IMR-90 (cell line): ENCODE results near the gene MAT2A. TPM values are rescaled to one million over a fixed set of nuclear protein-coding genes. Genes with fewer than 3 reads are reported as not detected.

Source experiments
- ATAC-seq: fragments of 200-7000 bp; cut with Tn5 transposase; 2 replicates; pipeline ENCODE4 v1.9.1; 2020; ENCODE audit warnings: low read depth, mild to moderate bottlenecking, moderate library complexity
- BruUV-seq: library from RNA; stranded (reverse); fragments of 400-500 nt; replicated peaks from 2 replicates; lab custom pipeline; 2021; lab: Mats Ljungman, UMichigan
- CTCF ChIA-PET: fragments of 300-600 bp; formaldehyde crosslinking; extraction: SDS; loops from one replicate; lab custom pipeline; 2021; ENCODE audit warnings: antibody characterized with exemption; lab: Yijun Ruan, JAX
- POLR2A ChIA-PET: fragments of 300-600 bp; sonication (Branson Sonifier 250); formaldehyde crosslinking; loops from one replicate; lab custom pipeline; 2022; ENCODE audit warnings: antibody characterized with exemption; ENCODE audit not compliant: unreplicated experiment; lab: Charles Lee
- DNase-seq: peaks from one replicate; pipeline ENCODE4 v3.0.0; 2013
- H2AFZ ChIP-seq: replicated peaks from 2 replicates; pipeline ENCODE3; 2013; ENCODE audit warnings: low read length, mild to moderate bottlenecking; ENCODE audit not compliant: poor library complexity
- H2AK5ac ChIP-seq: 2 replicates; pipeline ENCODE4 v1.6.1; 2013; ENCODE audit warnings: low read depth, low read length, inconsistent platforms
- H2AK9ac ChIP-seq: replicated peaks from 2 replicates; pipeline ENCODE3; 2013; ENCODE audit warnings: mild to moderate bottlenecking, low read depth, low read length, moderate library complexity; ENCODE audit not compliant: poor library complexity
- H2BK120ac ChIP-seq: 2 replicates; pipeline ENCODE4 v1.6.1; 2013; ENCODE audit warnings: low read depth, low read length, inconsistent platforms
- H2BK15ac ChIP-seq: 3 replicates; pipeline ENCODE4 v1.6.1; 2013; ENCODE audit warnings: low read depth, low read length, inconsistent platforms
- H2BK20ac ChIP-seq: 2 replicates; pipeline ENCODE4 v1.6.1; 2013; ENCODE audit warnings: low read depth, mild to moderate bottlenecking, inconsistent platforms, low read length, moderate library complexity
- H2BK5ac ChIP-seq: 2 replicates; pipeline ENCODE4 v1.6.1; 2013; ENCODE audit warnings: mild to moderate bottlenecking, low read depth, low read length, inconsistent platforms; ENCODE audit not compliant: poor library complexity, severe bottlenecking
- H3K14ac ChIP-seq: replicated peaks from 2 replicates; pipeline ENCODE4 v1.6.1; 2013; ENCODE audit warnings: low read depth, low read length, inconsistent platforms
- H3K18ac ChIP-seq: 2 replicates; pipeline ENCODE4 v1.6.1; 2013; ENCODE audit warnings: low read depth, low read length, control low read depth
- H3K23ac ChIP-seq: 2 replicates; pipeline ENCODE4 v1.6.1; 2013; ENCODE audit warnings: low read depth, low read length, inconsistent platforms
- H3K27ac ChIP-seq: 2 replicates; pipeline ENCODE4 v1.5.1; 2013; ENCODE audit warnings: mild to moderate bottlenecking, control low read depth, low read length; ENCODE audit not compliant: insufficient read depth
- H3K27me3 ChIP-seq: 2 replicates; pipeline ENCODE4 v1.6.1; 2013; ENCODE audit warnings: low read length; ENCODE audit not compliant: control insufficient read depth, insufficient read depth
- H3K36me3 ChIP-seq: 2 replicates; pipeline ENCODE4 v1.6.1; 2013; ENCODE audit warnings: low read length, mixed read lengths; ENCODE audit not compliant: control insufficient read depth, insufficient read depth
- H3K4ac ChIP-seq: 2 replicates; pipeline ENCODE4 v1.6.1; 2013; ENCODE audit warnings: low read depth, low read length, inconsistent platforms
- H3K4me1 ChIP-seq: 2 replicates; pipeline ENCODE4 v1.6.1; 2013; ENCODE audit warnings: low read length, mixed read lengths; ENCODE audit not compliant: control insufficient read depth, insufficient read depth
- H3K4me2 ChIP-seq: 2 replicates; pipeline ENCODE4 v1.6.1; 2013; ENCODE audit warnings: low read depth, mild to moderate bottlenecking, control low read depth, low read length, moderate library complexity
- H3K4me3 ChIP-seq: 2 replicates; pipeline ENCODE4 v1.5.1; 2013; ENCODE audit warnings: low read depth, mild to moderate bottlenecking, control low read depth, low read length, moderate library complexity; ENCODE audit not compliant: insufficient read depth
- H3K56ac ChIP-seq: 2 replicates; pipeline ENCODE4 v1.6.1; 2013; ENCODE audit warnings: low read length, inconsistent platforms; ENCODE audit not compliant: insufficient read depth; ENCODE audit errors: extremely low read depth
- H3K79me1 ChIP-seq, 2 experiments: 2 replicates each; pipeline ENCODE4 v1.6.1; 2013; ENCODE audit warnings: low read length in 2 of 2, inconsistent platforms in 1 of 2, low read depth in 1 of 2
- H3K9ac ChIP-seq: 2 replicates; pipeline ENCODE4 v1.6.1; 2013; ENCODE audit warnings: low read depth, low read length, control low read depth
- H3K9me1 ChIP-seq: 2 replicates; pipeline ENCODE4 v1.6.1; 2013; ENCODE audit warnings: low read length, inconsistent platforms; ENCODE audit not compliant: insufficient read depth
- H3K9me3 ChIP-seq: 2 replicates; pipeline ENCODE4 v1.6.1; 2013; ENCODE audit warnings: low read length; ENCODE audit not compliant: control insufficient read depth, insufficient read depth
- H4K20me1 ChIP-seq: 2 replicates; pipeline ENCODE4 v1.6.1; 2013; ENCODE audit warnings: low read length, inconsistent platforms; ENCODE audit not compliant: insufficient read depth
- H4K5ac ChIP-seq: 2 replicates; pipeline ENCODE4 v1.6.1; 2013; ENCODE audit warnings: mild to moderate bottlenecking, low read depth, low read length, control low read depth
- H4K8ac ChIP-seq, 2 experiments: 2 replicates each; pipeline ENCODE4 v1.6.1; 2013; ENCODE audit warnings: low read depth in 2 of 2, low read length in 2 of 2, control low read depth in 1 of 2, inconsistent platforms in 1 of 2
- H4K91ac ChIP-seq: 2 replicates; pipeline ENCODE4 v1.6.1; 2013; ENCODE audit warnings: low read depth, low read length, inconsistent platforms; ENCODE audit not compliant: insufficient read depth
- BHLHE40 ChIP-seq: fragments of 150-350 bp; IDR thresholded peaks from 2 replicates; pipeline ENCODE4 v1.6.1; 2016; ENCODE audit warnings: mild to moderate bottlenecking, low read depth, low read length
- NFE2L2 ChIP-seq: fragments of 150-350 bp; IDR thresholded peaks from 2 replicates; pipeline ENCODE4 v1.6.1; 2016; ENCODE audit warnings: low read depth, mild to moderate bottlenecking, low read length
- POLR2A ChIP-seq: IDR thresholded peaks from 2 replicates; pipeline ENCODE4 v1.6.1; 2012; ENCODE audit warnings: mild to moderate bottlenecking, low read depth, low read length
- RAD21 ChIP-seq: IDR thresholded peaks from 2 replicates; pipeline ENCODE4 v1.6.1; 2012; ENCODE audit warnings: low read length, improper control_type of control experiment
- SMC3 ChIP-seq: fragments of 150-350 bp; IDR thresholded peaks from 2 replicates; pipeline ENCODE4 v1.6.1; 2016; ENCODE audit warnings: low read depth, mild to moderate bottlenecking, antibody characterized with exemption, low read length, moderate library complexity
- WGBS, 2 experiments: methylation state at CpG; one replicate each; pipeline versions ENCODE4 v1.1.5 to v1.1.7; 2013; ENCODE audit warnings: missing lambda C conversion rate in 2 of 2; ENCODE audit not compliant: insufficient read length in 1 of 2; ENCODE audit errors: extremely low coverage in 2 of 2; 5-methylcytosine and 5-hydroxymethylcytosine counted together
- dilution Hi-C: fragments of 300-500 bp; cut with HindIII; formaldehyde crosslinking; loops from one replicate; pipeline ENCODE4 v1.14.3; 2018; ENCODE audit warnings: low sequenced_read_pairs; ENCODE audit not compliant: unreplicated experiment
- in situ Hi-C: fragments of 300-500 bp; cut with MboI; formaldehyde crosslinking; loops from 3 replicates; pipeline ENCODE4 v1.14.3; 2019; ENCODE audit warnings: low sequenced_read_pairs, inconsistent platforms, mixed read lengths
- intact Hi-C: fragments of 100-400 bp; cut with micrococcal nuclease; formaldehyde crosslinking; loops from 2 replicates; pipeline ENCODE4 v1.10.0; 2022
- polyA plus RNA-seq, 3 experiments: library from polyadenylated mRNA; depleted of rRNA; stranded (reverse); fragments of >200 nt; gene quantifications; 2 replicates each; pipeline ENCODE4 v1.2.3, GENCODE V29; 2012; ENCODE audit warnings: low replicate concordance in 1 of 3
- total RNA-seq: library from RNA; depleted of rRNA; stranded (reverse); fragments of >200 nt; gene quantifications from 2 replicates; pipeline ENCODE4 v1.2.3, GENCODE V29; 2012
- TF ChIP-seq, protein P1 (sequence below): fragments of 150-350 bp; IDR thresholded peaks from 2 replicates; pipeline ENCODE4 v1.6.1; 2017; ENCODE audit warnings: mild to moderate bottlenecking, antibody characterized with exemption, low read length, low read depth

Gene MAT2A
- total and polyA plus RNA-seq, 2 of the 4 experiments (the other 2 are of a cell fraction), result 94.1 to 223 TPM

DNA sequence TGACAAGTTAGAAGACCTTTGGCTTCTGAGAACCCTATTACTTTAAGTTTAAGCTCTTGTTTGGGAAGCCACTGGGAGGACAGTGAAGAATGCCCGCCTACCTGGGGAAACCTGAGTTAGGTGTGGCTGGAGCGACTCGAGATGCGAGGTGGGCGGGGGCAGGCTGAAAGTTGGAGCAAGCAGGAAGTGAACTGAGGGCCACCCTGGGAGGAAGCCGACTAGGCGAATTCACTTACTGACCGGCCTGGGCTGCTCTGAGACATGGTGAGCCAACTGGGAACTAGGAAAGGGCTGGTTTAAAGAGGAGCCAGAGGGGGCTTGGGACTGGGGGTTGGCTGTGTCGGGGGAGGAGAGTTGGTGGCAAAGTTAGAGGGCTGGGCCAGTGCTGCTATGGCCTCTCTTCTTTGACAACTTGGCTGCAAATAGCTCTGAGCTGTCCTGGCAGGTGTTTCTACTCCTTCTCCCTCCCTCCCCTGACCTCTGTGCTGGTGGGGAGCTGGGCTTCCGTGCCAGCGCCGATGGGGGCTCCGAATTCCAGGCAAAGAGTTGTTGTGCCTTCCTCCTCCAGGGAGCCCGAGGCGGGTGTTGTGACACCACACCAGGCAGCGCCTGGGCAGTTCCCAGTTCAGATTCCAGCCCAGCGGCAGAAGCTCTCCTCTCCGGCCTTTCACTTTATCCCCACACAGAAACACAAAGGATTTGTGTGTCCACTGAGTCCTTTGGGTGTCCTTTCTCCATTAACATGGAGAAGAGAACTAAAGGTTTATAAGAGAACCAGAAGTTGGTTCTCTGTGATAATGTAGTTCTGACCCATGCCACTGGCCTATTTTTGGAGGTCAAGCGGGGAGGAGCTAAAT lies 38.6 kb downstream of the MAT2A start, which contains the start of gene VAMP8:
TSS of gene VAMP8 (plus strand) at position 201 of the 857 bp plus-strand sequence. CDS start at position 262, 61 bp downstream.
- peak; percentile 43; the same call in 1 of the 2 replicates for ATAC-seq
- H4K20me1 ChIP-seq, result no peaks in the 10 kb centered on the region
- intact Hi-C loops, result no loop called here
- in situ Hi-C loops, result no loop called here
- no peak within 1 kb of the TSS for H2AK5ac ChIP-seq
- no peak within 1 kb of the TSS for H3K9ac ChIP-seq
- peak within 1 kb of the TSS; percentile 68; the same call in 1 of the 2 replicates for H3K27ac ChIP-seq
- DNase-seq, result no peak
- H2AFZ ChIP-seq, result peak within 1 kb of the TSS; percentile 79
- TF ChIP-seq RAD21 (no peak), BHLHE40 (no peak), POLR2A (no peak), NFE2L2 (no peak), SMC3 (no peak)
- TF ChIP-seq, protein P1, sequence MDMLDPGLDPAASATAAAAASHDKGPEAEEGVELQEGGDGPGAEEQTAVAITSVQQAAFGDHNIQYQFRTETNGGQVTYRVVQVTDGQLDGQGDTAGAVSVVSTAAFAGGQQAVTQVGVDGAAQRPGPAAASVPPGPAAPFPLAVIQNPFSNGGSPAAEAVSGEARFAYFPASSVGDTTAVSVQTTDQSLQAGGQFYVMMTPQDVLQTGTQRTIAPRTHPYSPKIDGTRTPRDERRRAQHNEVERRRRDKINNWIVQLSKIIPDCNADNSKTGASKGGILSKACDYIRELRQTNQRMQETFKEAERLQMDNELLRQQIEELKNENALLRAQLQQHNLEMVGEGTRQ, result no peak
- no peak within 1 kb of the TSS for H3K4me3 ChIP-seq
- H4K91ac ChIP-seq, result peak within 1 kb of the TSS; percentile 49; the same call in 1 of the 2 replicates
- H3K9me1 ChIP-seq, result 0 out of 2 replicates have a peak, but pooled peaks cover 3% of the 10 kb centered on the region
- no peaks in the 10 kb centered on the region for H3K36me3 ChIP-seq
- CTCF ChIA-PET, result interaction anchor here (0.5 to 1.1 kb wide), 2 partner anchors 75 to 392 kb away, joined by 3 to 4 read pairs; no protein-coding TSS in a partner anchor
- no peak within 1 kb of the TSS for H3K14ac ChIP-seq
- peak within 1 kb of the TSS; percentile 38; the same call in 1 of the 2 replicates for H4K5ac ChIP-seq
- H3K56ac ChIP-seq, result no peak within 1 kb of the TSS
- H3K79me1 ChIP-seq, result no peaks in the 10 kb centered on the region
- H3K4me1 ChIP-seq, result peaks cover 16% of the 10 kb centered on the region; the same call in 1 of the 2 replicates
- H2BK5ac ChIP-seq, result no peak within 1 kb of the TSS
- POLR2A ChIA-PET, result interaction anchor here (0.6 to 1.0 kb wide), 2 partner anchors 10 to 34 kb away, joined by 3 read pairs; partner anchors contain the start of gene C2orf68
- H3K4ac ChIP-seq, result peak within 1 kb of the TSS; percentile 47
- no peaks in the 10 kb centered on the region for H3K9me3 ChIP-seq
- no peak within 1 kb of the TSS for H3K18ac ChIP-seq
- no peak within 1 kb of the TSS for H3K23ac ChIP-seq
- peak within 1 kb of the TSS; percentile 52; the same call in 1 of the 2 replicates for H2BK120ac ChIP-seq
- dilution Hi-C loops, result no loop called here
- no peak within 1 kb of the TSS for H3K4me2 ChIP-seq
- H4K8ac ChIP-seq, result peak within 1 kb of the TSS; percentile 65 to 69; a peak in 2 of 4 replicates
- H3K27me3 ChIP-seq, result peaks cover 4% of the 10 kb centered on the region
- 54% methylated on average over 6 of the region's 19 CpGs; no CpG with 5 or more reads in 1 of the 2 experiments for WGBS, 2 experiments
- no peak within 1 kb of the TSS for H2BK20ac ChIP-seq
- BruUV-seq, result no TSS peak
- no peak within 1 kb of the TSS; the same call in 2 of the 3 replicates for H2BK15ac ChIP-seq
- peak within 1 kb of the TSS; percentile 10 for H2AK9ac ChIP-seq
